Fibroblast of mammary gland (primary cell): ENCODE data around the gene ARHGEF28.

Experiments used
- DNase-seq: peaks from one replicate; pipeline ENCODE4 v3.0.0-alpha.2; 2010; ENCODE audit warnings: low read depth
- H3K4me3 ChIP-seq: 2 replicates; pipeline ENCODE4 v1.5.1; 2011; ENCODE audit warnings: low read depth, mild to moderate bottlenecking, low read length, moderate library complexity; ENCODE audit not compliant: control insufficient read depth
- TF ChIP-seq, protein P1 (sequence below): conservative IDR thresholded peaks from 2 replicates; pipeline ENCODE4 v1.5.1; 2011; ENCODE audit warnings: low read depth, low read length, inconsistent platforms; ENCODE audit not compliant: control insufficient read depth, insufficient read depth

Gene ARHGEF28

DNA sequence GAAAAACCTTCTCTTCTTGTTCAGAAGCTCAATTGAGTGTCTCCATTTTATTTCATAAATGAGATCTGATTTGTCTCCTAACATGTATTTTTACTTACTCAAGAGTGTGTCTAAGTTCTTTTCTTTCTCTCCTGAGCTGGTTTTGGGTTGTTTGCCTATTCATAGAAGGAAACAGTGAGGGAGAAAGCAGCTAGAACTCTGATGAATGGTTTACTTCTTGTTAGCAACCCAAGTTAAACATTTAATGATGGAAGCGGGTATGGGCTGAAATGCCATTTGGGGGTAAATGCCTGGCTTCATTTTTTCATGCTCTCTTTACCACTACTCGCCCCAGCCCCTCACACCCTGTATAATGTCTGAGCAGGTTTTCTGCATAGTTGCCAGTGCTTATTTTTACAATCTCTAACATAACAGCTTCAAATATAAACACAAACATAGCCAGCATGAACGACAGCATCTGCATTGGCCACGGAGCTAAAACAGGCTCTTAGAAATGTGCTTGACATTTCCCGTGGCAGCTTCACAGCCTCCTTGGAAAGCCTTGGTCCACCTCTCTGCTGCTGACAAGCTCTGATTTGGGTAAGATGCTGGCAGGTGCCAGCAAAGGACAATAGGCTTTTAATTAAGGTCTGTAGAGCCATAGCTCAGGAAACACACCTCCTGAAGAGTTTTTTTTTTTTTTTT lies 321.1 kb downstream of the ARHGEF28 start:
- H3K4me3 ChIP-seq = no peak overlapping the region
- TF ChIP-seq, protein P1, sequence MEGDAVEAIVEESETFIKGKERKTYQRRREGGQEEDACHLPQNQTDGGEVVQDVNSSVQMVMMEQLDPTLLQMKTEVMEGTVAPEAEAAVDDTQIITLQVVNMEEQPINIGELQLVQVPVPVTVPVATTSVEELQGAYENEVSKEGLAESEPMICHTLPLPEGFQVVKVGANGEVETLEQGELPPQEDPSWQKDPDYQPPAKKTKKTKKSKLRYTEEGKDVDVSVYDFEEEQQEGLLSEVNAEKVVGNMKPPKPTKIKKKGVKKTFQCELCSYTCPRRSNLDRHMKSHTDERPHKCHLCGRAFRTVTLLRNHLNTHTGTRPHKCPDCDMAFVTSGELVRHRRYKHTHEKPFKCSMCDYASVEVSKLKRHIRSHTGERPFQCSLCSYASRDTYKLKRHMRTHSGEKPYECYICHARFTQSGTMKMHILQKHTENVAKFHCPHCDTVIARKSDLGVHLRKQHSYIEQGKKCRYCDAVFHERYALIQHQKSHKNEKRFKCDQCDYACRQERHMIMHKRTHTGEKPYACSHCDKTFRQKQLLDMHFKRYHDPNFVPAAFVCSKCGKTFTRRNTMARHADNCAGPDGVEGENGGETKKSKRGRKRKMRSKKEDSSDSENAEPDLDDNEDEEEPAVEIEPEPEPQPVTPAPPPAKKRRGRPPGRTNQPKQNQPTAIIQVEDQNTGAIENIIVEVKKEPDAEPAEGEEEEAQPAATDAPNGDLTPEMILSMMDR = no peak
- DNase-seq = no peak

DNA sequence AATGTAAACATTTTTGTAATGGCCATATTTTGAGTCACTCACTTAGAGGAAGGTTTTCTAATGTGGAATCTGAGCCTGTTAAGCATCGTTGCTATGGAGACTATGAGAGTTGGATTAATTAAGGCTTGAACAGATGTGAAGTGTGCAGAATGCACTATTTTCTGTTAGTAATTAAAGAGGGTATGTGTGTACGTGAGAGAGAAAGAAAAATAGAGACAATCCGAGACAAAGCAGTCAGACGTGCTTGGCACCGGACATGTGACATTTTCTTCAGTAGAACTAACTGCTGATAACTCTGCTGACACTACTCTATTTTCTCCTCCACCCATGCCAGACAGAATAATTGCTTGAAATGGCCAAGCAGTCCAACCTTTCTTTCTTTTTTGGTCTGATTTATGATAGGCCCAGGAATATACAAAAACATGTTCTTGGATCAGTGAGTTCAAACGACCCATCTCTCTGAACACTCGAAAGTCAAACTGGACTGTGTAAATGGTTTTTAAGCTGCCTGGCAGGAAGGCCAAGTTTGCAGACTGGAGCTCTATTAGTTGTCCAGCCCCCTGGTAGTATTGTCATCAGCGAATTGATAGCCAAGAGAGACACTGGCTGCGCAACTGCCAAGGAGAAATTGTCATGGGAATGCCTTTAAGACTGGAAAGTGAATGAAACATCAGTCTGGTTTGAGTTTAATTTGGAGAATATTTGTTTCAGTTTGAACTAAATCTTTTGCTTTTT lies 322.1 kb downstream of the ARHGEF28 start:
- TF ChIP-seq, protein P1 = no peak
- peak; percentile 46 for DNase-seq
- no peak overlapping the region for H3K4me3 ChIP-seq

DNA sequence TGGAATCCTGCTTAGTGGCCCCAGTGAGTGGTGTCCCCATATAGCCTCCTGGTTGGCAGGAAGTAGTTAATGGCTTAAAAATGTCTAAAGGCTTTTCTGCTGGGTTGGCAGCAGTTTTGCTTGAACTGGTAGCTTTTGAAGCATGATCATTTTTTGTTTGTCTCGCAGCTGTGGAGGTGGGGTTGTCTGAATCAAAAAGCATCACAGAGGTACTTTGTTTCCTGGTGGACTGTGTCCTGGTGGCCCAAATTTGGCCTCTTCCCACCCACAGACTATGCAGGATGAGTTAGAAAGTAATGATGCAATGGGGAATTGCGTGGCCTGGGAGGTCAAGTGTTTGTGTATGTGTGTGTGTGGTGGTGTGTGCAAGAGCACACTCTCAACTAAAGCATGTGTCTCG lies 322.7 kb downstream of the ARHGEF28 start:
- peak; percentile 83 for DNase-seq
- H3K4me3 ChIP-seq = no peak overlapping the region
- TF ChIP-seq, protein P1 = no peak

DNA sequence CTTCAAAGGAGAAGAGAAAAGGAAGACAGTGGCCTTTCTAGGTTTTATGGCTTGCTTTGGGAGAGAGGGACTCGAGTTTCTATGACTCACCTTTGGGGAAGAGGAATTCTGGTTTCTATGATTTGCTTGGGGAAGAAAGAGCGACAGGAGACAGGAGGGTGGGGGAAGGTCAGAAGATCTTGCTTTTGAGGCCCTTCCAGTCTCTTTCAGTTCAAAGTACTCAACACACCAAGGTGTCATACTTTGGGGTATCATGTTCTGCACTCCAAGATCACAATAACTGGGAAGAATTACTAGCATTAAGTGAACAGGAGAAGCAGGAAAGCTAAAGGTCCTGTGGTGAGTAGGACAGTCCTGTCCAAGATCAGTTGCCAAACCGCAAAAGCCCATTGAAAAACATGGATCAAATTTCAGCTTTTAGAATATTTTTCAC lies 324.5 kb downstream of the ARHGEF28 start:
- DNase-seq = peak; percentile 50
- no peak overlapping the region for H3K4me3 ChIP-seq
- TF ChIP-seq, protein P1 = no peak

DNA sequence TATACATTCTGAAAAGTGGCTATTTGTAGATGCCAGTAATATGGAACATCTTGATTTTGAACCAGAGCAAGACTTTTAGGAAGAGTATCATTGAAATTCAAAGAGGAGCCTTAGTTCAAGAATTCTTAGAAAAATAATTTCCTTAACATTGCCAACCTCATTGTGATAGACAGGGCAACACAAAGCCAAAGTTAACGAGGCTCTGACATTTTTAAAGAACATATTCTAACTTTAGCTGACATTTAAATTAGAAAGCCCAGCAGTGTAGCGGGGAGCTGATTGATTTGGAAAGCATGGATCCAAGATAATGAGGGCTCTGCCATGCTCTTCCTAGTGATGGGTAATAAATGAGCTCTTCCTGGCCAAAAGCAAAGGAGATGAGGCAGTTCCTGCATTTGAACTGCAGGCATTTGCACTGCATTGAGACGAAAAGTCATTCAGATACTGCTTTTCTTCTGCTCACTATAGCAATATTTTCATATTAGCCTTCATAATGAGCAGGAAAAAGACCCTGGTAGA lies 325.0 kb downstream of the ARHGEF28 start:
- TF ChIP-seq, protein P1 = no peak
- no peak for DNase-seq
- H3K4me3 ChIP-seq = no peak overlapping the region

DNA sequence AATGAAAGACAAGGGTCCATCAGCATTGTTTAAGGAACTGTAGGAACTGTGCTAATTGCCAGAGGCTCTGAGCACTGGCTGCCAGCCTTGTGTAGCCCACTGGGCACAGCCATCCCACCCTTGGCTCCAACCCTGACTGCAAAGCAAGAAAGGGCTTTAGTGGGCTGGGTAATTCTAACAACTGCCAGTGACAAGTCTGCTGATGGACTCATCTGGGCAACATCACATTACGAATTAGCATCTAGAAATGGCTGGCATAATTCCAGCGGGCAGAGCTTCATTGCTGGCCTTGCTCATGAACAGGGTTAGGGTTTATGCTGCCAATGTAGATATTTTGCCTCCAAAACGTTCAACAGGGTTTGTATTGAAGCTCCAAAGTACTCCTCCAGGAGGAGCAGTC lies 326.9 kb downstream of the ARHGEF28 start:
- H3K4me3 ChIP-seq = no peak overlapping the region
- no peak for DNase-seq
- TF ChIP-seq, protein P1 = no peak
